HepG2 (cell line): ENCODE measurements around the gene CHAF1A.

Experiments
- MAX ChIP-seq: IDR thresholded peaks from 2 replicates; pipeline ENCODE4 v1.6.1; 2012; ENCODE audit warnings: inconsistent platforms
- PRDM15 ChIP-seq: sonication (generic); formaldehyde crosslinking; IDR thresholded peaks from 2 replicates; pipeline ENCODE4 v1.4.0; 2020; ENCODE audit warnings: missing genetic modification reagents
- TEAD3 ChIP-seq: optimal IDR thresholded peaks from 2 replicates; pipeline ENCODE3; 2016; ENCODE audit warnings: borderline replicate concordance
- ZNF124 ChIP-seq: sonication (generic); formaldehyde crosslinking; IDR thresholded peaks from 2 replicates; pipeline ENCODE4 v1.4.0; 2020; ENCODE audit warnings: missing genetic modification reagents
- TF ChIP-seq, protein P1 (sequence below): sonication (generic); formaldehyde crosslinking; IDR thresholded peaks from 2 replicates; pipeline ENCODE4 v1.9.0; 2021; ENCODE audit warnings: missing genetic modification reagents, borderline replicate concordance
- TF ChIP-seq, protein P2 (sequence below): sonication (generic); formaldehyde crosslinking; IDR thresholded peaks from 2 replicates; pipeline ENCODE4 v1.5.0; 2020; ENCODE audit warnings: mild to moderate bottlenecking, missing genetic modification reagents, moderate library complexity

DNA sequence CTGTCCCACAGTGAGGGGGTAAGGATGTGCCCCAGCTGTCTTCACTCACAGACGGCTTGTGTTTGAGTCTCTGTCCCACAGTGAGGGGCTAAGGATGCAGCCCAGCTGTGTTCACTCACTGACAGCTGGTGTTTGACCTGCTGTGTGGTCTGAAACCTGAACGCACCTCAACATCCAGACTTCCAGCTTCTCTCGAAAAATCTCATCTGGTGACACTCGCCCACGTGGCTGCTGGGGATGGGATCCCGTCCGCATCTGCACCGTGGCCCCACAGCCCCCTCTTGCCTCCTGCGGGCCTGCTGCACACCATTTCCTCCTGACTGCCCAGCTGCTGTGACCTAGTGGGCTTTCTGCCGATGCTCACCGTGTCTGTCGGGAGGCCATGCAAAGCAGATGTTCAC is 27.3 kb downstream of the CHAF1A start:
- TF ChIP-seq MAX (no peak), TEAD3 (CRISPR knock-in tag) (no peak), PRDM15 (CRISPR knock-in tag) (no peak), ZNF124 (CRISPR knock-in tag) (no peak)
- TF ChIP-seq, protein P1, sequence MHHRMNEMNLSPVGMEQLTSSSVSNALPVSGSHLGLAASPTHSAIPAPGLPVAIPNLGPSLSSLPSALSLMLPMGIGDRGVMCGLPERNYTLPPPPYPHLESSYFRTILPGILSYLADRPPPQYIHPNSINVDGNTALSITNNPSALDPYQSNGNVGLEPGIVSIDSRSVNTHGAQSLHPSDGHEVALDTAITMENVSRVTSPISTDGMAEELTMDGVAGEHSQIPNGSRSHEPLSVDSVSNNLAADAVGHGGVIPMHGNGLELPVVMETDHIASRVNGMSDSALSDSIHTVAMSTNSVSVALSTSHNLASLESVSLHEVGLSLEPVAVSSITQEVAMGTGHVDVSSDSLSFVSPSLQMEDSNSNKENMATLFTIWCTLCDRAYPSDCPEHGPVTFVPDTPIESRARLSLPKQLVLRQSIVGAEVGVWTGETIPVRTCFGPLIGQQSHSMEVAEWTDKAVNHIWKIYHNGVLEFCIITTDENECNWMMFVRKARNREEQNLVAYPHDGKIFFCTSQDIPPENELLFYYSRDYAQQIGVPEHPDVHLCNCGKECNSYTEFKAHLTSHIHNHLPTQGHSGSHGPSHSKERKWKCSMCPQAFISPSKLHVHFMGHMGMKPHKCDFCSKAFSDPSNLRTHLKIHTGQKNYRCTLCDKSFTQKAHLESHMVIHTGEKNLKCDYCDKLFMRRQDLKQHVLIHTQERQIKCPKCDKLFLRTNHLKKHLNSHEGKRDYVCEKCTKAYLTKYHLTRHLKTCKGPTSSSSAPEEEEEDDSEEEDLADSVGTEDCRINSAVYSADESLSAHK, result no peak
- TF ChIP-seq, protein P2, sequence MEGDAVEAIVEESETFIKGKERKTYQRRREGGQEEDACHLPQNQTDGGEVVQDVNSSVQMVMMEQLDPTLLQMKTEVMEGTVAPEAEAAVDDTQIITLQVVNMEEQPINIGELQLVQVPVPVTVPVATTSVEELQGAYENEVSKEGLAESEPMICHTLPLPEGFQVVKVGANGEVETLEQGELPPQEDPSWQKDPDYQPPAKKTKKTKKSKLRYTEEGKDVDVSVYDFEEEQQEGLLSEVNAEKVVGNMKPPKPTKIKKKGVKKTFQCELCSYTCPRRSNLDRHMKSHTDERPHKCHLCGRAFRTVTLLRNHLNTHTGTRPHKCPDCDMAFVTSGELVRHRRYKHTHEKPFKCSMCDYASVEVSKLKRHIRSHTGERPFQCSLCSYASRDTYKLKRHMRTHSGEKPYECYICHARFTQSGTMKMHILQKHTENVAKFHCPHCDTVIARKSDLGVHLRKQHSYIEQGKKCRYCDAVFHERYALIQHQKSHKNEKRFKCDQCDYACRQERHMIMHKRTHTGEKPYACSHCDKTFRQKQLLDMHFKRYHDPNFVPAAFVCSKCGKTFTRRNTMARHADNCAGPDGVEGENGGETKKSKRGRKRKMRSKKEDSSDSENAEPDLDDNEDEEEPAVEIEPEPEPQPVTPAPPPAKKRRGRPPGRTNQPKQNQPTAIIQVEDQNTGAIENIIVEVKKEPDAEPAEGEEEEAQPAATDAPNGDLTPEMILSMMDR (CRISPR knock-in tag), result no peak
